NCI-H1092 treated with DMSO at 0.1 percent for 48 hours (cell line): ENCODE data around the gene COL4A1.

Experiments
- DNase-seq: peaks from one replicate; lab custom pipeline; 2025; lab: John Stamatoyannopoulos, UW

The COL4A1 gene

DNA sequence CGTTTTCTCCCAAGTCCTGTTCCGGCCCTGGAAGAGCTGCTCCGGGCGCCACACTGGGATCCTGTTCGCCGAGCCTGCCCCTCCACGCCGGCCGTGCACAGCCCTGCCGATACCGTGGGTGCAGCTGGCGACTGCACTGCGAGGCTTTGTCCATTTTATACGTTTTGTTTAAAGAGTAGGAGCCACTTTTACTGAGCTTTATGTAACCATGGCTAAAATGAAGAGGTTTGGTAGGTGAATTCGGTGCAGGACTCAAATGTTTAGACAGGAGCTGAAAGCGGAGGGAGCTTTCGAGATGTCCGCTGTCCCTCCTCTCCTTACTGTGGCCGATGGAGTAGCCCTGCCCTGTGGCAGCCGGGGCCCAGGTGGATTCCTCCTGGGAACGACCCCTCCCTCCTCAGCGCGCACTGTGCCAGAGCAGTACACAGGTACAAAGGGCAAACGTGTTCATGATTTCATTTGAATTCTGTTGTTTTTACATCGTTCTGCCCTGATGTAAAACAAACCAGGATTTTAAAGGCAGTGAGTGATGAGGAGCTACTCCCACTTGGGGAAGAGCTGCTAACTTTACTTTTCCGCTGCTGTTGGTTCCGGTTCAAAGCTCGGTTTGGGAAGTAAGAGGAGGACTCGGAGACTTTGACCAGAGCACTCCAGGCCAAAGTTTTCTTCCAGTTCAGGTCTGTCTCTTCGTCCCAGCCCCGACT lies 1.9 kb upstream of the COL4A1 start:
- no peak for DNase-seq

DNA sequence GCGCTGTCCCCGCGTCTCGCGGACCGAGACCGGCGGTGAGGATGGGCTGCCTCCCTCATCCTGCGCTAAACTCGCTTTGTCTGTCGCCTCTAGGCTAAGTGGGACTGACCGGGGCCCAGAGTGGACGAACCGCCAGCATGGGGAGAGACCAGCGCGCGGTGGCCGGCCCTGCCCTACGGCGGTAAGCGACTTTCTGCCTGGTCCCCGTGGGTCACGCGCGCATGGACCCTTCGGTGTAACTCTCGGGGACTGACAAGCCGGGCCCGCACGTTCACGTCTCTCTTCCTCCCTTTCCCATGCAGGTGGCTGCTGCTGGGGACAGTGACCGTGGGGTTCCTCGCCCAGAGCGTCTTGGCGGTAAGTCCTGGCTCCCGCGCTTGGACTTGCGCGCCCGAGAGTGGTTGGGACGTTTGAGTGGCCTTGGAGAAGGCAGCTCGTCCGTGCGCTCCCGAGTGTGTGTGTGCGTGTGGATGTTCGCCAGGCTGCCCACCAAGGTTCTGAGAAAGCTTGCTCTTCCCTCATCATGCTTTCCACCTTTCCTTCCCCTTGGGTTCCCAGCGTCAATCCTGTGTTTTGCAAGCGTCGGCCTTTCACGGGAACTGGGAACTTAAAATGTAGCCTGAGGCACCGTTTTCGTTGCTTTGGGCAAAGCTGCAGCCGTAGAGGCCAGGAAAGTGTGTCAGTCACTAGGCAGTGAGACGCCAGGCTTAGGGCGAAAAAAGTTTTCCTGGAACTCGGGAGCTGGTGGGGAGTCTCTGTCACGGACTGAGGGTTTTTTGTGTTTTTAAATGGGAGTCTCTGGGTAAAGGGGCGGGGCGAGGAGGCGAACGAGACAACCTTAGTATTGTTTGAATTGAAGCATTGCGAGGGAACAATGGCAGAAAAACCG lies 1.1 kb upstream of the COL4A1 start:
- no peak for DNase-seq

DNA sequence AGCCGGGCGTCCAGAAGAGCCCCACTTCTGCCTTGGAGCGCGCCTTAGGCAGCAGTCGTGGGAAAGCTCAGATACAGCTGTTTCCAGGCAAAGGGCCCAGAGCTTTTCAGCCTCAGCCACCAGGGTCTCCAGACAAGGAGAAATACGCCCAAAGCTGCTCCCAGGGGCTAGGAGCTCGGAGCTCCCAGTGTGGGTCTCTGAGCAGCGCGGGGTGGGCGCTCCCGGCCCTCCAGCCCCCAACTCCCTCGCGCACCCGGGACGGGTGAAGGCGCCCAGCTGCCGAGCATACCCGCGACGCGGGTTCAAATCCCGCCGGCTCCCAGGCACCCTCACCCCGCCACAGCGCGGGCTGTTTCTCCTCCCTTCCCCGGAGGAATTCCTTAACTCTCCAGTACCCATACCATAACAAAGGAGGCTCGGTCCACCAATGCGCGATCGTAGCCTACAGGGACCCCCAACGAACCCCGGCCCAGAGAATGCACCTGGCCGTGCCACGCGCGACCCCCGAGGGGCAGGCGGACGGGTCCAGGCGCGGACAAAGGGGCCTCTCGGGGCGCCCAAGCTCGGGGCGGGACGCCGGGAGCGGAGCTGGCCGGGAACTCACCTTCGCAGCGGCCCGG lies 507 bp downstream of the COL4A1 start:
- DNase-seq = no peak

DNA sequence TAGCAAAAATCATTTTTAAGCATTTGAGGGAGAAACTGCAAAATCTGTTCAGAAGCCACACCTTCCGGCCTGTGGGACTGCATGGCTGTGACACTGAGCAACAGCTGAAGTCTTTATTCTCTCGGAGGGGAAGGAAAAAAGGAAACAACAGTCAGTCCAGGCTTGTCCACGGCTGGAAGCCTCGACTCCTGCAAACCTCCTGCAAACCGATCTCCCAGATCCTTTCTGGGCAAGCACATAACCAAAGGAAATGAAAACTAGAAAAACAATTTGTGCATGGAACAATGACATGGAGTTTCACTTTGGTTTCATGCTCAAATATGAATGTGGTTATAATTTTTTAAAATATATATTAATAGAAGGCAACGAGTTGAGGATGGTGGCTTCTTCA lies 1.0 kb downstream of the COL4A1 start:
- no peak for DNase-seq

DNA sequence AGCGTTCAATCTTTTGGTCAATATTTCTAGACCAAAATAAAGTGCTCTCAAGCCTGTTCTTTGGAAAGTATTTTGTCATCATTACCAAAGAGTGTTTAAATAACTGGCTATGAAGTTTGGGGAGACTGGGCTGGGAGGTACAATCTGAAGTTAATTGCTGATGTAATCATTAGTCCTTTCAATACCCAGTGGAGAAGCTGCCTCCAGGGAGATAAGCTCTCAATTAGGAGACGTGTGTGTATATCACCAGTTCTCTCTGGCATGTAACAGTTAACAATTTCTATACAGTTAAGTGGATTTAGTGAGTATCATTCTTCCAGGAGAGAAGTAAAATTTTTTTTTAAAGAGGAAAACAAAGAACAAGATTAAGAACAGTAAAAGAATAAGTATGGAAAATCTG lies 1.4 kb downstream of the COL4A1 start:
- DNase-seq = no peak

DNA sequence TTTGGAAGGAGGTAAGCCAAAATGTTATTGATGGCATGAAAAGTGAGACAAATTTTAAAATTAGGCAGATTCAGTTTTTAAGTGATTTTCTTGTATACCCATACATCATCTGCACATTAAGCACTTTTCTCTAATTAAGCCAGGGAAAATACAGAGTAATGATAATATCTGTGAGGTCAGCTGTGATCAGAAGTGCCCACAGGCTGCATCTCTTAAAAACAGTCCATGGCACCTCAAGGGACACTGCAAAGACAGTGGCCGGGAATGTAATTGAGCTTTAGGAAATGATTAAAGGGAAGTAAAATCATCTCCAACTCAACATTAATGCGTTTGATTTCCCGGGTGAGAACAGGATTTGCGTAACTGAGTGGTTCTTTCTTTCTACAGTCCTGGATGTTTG lies 2.0 kb downstream of the COL4A1 start:
- no peak for DNase-seq

DNA sequence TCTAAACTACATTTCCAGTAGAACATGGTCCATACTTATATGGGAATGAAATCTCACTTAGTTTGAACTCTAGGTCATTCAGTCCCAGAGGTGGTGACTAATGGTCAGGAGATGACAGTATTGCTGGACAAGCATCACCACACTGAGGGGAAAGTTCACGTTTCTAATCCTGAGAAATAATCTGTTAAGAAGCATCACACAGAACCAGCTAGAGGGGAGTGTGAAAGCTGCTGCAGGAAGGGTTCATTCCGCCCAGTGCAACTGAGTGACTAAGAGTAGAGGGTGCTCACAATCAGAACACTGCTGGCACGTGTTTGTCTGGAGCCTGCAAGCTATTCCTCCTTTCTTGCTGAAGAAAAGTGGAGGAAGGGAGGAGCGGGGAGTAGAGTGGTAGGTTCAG lies 2.7 kb downstream of the COL4A1 start:
- DNase-seq = no peak

DNA sequence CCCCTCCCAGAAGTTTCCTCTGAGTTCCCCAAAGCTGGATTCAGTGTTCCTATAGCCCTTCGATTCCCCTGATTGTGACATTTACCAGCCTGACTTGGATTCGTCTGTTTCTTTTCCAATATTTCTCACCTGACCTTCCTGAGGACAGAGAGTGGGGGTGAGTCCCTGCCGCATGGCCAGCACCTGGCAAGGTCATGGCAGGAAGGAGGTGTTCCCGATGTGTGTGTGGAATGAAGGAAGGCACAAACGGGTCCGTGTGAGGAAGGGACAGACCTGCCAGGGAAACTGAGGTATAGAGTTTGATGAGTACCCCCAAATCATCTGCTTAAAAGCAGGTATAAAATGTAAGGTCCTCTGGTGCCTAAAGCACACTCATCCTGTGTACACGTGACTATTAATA lies 3.3 kb downstream of the COL4A1 start:
- DNase-seq = no peak

DNA sequence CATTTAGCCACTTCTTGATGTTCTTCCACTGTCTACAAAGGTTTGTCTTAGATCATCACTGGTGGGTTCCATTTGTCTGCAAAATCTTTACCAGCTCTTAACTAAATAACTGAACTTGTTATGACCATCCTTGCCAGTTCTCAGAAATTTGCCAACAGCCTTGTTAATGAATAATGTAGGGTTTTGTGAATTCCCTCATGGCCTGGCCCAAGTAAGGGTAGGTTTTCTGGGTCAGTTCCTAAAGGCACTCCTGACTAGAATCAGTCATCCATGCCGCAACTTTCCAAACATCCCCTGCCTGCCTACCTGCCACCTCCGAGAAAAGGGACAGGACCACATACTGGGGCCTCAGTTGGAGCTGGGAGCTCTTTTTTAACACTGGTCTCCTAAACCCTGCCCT lies 4.0 kb downstream of the COL4A1 start:
- DNase-seq = no peak

DNA sequence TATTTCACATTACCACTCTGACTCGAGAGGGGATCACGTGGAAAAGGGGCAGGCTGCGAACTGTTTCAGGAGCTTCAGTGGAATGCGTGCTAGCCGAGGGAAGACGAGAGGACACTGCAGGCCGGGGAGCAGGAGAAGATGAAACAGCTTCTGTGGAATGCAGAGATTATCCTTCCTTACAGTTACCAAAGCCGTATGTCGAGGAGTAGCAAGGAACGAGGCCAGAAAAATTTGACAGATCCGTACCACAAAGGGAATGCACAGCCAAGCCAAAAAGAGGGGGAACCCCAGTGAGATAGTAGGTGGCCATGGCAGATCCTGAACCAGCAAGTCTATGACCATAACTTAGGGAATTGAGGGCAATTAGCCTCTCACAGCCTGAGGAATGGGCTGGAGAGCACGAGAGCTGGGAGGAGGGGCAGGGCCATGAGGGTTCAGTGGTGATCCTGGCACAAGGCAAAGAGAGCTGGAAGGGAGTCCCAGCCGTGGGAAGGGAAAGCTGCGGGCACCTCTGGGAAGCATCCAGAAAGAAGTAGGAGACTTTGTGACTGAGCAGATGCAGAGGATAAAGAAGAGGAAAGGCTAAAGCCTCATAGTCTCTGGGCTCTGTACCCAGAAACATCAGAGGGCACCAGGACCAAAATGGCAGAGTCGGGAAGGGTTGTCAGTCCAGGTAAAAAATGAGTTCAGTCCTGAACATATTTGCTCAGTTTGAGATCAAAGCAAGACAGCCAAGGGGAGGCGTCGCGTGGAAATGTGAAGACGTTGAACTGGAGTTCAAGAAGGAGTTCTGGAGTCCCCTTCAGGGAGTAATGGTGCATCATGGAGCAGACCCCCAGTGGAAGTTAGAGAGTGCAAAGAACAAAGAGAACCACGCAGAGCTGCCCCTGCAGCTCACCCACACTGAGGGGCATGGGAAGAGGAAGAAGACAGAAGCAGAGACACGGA lies 5.1 kb downstream of the COL4A1 start:
- DNase-seq = no peak

DNA sequence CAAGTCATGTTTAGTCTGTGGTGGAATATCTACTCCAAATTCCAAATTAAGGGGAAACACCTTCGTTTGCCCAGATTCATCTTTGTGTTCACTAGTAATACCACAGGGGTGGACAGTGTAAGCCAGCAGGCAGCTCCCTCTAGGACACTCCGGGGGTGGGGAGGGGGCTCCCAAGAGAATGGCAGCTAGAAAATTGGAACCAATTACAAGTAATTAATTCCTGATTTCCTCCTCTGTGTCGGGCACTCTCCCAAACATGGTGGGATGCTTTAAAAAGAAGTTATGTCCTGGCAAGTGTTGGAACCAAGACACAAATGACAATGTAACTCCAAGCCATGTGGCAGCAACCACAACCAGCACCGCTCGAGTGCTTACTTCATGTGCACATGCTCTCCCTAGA lies 5.9 kb downstream of the COL4A1 start:
- no peak for DNase-seq

DNA sequence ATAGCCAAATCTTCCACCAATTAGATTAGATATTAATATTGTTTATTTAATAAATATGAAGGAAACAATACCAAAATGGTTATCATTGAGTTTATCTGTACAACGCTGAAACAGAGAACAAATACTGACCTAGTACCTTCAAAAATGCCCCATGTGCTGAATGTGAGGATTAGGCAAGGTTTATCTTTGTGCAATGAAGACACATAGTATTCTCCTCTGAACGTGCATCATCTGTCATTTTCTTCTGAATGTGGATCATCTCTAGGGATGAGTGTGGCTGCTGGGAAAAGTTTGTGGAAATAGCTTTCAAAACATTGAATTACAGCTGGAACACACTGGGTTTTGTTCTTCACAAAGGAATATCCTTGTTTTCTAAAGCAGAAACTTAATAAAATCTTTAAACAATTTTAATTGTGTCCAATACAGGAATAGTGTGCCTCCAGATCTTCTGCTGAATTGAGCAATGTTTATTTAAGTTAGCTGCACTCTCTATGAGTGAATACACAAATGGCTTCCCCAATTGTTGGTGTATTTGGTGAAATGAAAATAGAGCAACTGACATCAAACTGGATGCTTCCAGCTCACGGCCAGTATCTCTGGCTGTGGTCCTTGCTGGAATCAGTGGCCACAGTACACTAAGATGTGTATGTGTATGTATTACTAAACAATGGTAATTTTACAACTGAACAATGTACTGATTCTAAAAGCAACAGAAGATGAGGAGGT lies 6.7 kb downstream of the COL4A1 start:
- no peak for DNase-seq

DNA sequence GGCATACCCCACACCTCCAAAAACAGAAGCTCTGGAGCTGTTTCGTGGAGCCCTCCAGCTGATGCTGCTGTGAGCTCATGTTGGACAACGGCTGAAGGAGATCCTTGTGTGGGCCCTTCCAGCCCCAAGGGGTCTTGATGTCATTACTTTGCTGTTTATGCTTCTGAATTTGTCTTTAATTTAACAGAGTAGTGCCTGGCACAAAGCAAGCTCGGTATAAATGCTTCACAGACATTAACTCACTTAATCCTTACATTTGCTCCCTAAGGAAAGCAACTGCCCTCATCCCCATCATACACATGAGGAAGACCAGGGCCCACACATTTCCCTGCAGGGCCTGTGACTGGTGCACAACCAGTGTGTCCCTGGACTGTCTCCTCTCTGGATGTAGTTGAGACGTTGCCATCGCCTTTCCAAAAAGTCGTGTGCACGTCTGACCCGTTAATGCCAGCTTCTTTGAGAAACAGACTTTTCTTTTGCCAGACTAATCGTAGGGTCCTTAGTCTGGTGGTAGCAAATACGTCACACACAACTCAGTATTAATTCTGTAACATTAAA lies 7.6 kb downstream of the COL4A1 start:
- no peak for DNase-seq

DNA sequence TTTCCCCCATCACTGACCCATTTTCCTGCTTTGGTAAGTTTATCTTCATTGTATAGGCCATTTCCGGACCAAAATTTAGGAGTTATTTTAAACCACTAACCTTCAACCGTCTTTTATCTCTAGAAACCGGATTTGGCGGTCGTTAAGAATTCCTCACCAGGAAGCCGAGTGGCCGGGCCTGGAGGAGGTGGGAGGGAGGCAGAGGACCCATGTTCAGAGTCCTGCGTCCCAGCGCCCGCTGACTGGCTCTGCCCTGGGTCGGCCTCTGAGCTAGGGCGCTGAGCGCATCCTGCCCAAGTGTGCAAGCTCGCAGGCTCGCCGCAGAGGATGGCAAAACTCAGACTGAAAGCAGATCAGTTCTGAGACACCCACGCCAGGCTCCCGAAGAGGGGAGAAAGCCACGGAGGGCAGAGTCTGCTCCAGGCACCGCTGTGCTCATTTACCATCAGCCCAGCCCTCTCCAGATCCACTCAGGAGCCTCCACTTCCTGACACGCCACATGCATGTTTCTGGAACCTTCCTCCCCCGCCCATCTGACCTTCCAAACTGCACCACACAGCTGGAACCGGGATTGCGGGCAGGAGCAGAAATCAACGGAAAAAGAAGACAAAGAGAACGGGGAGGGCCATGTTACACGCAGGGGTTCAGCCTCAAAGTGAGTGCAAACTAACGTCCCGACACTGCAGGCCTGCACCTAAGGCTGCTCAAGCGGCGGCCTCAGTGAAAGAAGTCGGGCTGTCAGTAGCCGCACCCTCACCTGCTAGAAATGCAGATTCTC lies 8.3 kb downstream of the COL4A1 start:
- no peak for DNase-seq

DNA sequence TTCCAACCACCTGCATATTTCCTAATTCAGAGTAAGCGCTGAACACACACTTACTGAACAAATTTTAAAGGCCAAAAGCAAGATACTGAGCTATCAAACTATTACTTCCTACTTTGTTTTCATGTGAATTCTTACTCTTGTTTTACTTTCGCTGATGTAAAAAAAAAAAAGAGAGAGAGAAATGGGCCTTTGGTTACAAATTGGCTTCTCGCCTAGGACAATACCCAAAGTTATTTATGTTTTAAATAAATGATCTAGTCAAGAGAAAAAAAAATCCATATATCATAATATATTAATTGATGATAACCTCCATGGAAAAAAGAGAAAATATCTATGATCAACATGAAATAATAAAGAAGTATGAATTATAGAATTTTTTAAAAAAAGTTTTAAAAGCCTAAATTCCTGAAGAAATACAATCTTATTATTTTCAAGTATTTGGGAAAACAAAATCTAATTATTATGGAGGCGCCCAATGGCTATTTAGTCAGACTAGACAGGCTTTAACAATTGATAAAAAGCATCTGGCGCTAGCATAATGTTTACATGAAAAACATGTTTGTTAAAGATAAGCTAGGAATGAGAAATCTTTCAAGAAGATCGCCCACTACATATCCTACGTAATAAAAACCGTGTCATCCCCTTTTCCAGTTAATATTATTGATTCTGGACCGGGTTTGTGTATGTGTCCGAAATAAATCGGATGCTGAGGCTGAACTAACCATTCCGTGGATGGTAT lies 9.0 kb downstream of the COL4A1 start:
- DNase-seq = no peak

DNA sequence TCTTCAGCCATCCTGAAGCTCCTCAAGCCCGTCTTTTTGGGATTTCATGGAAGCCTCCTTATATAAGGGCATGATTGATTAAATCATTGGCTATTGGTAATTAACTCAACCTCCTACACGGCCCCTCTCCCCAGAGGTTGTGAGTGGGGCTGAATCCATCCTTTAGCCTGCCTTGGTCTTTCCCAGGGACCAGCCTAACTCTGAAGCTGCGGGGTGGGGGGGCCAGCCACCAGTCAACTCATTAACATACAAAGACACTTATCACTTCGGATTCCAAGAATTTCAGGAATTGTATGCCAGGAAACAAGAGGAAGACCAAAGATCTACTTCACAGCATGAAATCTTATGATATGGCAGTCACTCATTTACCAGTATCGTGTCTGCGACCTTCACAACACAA lies 9.9 kb downstream of the COL4A1 start:
- DNase-seq = no peak

DNA sequence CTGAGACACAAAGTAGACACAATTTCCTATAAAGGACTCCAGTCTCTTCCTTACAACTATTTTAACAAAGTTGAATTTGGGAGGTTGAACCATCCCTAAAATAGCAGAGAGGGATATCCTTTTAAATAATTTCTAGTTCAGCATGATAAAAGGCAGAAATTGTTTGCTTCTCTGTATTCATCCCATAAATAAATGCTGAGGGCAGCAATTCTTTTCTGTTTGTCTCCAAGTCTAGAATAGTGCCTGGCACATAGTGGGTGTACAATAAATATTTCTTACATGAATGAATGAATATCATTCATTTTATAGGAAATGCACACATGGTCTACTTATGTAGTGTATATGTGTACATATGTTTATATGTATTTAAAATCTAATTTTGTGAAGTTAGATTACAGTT lies 12.3 kb downstream of the COL4A1 start:
- DNase-seq = no peak

DNA sequence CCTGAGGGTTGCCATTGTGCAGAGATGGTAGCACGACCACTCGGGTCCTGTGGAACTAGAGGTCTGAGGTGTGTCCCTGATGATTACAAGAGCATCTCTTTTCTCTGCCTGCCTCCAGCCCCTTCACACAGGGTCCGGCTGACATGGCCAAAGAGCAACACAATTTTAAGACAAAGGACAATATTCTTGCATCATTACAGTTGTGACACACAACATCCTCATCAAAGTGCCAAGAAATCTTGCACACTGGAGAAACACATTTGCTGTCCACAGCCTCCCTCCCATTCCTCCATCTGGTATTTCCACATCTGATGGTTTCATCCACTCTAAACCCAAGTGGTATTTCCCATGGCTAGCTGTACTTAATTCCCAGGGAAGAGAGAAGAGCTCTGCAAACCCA lies 12.8 kb downstream of the COL4A1 start:
- DNase-seq = no peak

DNA sequence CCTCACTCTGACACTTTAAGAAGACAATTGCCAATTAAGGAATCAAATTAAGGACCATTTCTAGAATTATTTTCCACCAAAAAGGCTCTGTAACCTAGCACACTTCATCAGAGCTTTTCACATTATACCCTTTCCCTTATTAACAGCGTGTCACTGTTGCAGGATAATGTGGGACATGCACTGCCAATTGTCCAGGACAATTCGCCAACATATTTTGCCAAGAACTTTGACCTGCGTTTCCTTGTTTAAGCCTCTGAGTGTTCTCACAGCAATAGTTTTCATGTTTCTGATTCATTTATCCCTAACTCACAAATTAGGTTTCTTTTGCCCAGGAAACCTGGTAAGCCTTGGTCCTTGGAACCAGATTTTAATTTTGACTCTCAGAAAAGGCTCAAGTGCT lies 13.3 kb downstream of the COL4A1 start:
- DNase-seq = no peak

DNA sequence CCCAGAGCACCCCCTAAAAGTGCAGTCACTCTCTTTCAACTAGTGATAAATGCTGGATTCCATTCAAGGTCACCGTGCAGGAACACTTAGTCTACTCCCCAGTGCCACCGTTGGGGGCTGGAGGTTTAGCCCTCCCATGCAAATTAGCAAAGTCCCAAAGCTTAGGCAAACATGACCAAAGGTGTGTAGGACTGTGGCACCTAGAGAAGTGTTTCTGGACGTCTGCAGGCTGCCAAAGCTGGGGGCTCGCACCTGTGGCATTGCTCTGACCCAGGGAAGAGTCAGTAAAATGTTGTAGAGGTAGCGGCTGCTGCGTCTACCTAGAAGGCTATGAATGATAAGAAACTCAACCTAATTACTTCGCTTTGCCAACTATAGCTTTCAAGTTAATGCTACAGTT lies 13.9 kb downstream of the COL4A1 start:
- no peak for DNase-seq
